ENCODE measurements around the gene BAG5. TPM values are rescaled to one million over a fixed set of nuclear protein-coding genes. Genes with fewer than 3 reads are reported as not detected.

Gene BAG5
- total RNA-seq, 1 donor from 2014 or later: 39.9 TPM

DNA sequence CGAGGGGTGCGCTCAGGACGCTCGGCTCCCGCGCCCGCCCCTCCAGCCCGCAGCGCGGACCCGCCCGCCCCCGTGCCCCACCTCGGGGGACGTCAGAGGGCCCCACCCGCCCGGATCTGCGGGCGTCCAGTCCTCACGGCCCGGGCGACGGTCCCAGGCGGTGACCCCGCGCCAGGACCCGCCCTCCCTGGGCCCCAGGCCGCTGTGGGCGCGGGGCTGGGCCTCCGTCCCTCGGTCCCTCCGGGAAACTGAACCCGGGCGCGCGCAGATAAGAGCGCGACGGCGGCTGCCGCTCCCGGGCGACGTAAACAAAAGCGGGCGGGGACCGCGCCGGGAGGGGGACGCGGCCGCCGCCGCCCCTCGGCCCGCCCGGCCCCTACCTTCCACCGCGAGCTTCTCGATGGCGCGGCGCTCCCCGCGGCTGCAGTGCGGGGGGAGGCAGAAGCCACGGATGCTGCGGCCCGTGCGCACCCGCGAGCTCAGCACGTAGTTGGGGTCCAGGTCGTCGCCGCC, 41.0 kb downstream of the BAG5 start:
- Mint-ChIP-seq H3K4me1 (ENCODE audit: unreplicated experiment) (peaks cover 9% of the 10 kb centered on the region), H3K27ac (ENCODE audit: unreplicated experiment) (no peak overlapping the region), H3K36me3 (ENCODE audit: low read depth, unreplicated experiment) (peaks cover 5% of the 10 kb centered on the region), H3K27me3 (ENCODE audit: unreplicated experiment) (peaks cover 21% of the 10 kb centered on the region), H3K4me3 (ENCODE audit: unreplicated experiment) (no peak overlapping the region), H3K9me3 (ENCODE audit: unreplicated experiment) (no peaks in the 10 kb centered on the region)
- TF ChIP-seq, protein P1, sequence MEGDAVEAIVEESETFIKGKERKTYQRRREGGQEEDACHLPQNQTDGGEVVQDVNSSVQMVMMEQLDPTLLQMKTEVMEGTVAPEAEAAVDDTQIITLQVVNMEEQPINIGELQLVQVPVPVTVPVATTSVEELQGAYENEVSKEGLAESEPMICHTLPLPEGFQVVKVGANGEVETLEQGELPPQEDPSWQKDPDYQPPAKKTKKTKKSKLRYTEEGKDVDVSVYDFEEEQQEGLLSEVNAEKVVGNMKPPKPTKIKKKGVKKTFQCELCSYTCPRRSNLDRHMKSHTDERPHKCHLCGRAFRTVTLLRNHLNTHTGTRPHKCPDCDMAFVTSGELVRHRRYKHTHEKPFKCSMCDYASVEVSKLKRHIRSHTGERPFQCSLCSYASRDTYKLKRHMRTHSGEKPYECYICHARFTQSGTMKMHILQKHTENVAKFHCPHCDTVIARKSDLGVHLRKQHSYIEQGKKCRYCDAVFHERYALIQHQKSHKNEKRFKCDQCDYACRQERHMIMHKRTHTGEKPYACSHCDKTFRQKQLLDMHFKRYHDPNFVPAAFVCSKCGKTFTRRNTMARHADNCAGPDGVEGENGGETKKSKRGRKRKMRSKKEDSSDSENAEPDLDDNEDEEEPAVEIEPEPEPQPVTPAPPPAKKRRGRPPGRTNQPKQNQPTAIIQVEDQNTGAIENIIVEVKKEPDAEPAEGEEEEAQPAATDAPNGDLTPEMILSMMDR (IDR thresholded peaks at IDR 0.05; ENCODE audit: unreplicated experiment): no peak
- DNase-seq (ENCODE audit: low spot score): no peak

DNA sequence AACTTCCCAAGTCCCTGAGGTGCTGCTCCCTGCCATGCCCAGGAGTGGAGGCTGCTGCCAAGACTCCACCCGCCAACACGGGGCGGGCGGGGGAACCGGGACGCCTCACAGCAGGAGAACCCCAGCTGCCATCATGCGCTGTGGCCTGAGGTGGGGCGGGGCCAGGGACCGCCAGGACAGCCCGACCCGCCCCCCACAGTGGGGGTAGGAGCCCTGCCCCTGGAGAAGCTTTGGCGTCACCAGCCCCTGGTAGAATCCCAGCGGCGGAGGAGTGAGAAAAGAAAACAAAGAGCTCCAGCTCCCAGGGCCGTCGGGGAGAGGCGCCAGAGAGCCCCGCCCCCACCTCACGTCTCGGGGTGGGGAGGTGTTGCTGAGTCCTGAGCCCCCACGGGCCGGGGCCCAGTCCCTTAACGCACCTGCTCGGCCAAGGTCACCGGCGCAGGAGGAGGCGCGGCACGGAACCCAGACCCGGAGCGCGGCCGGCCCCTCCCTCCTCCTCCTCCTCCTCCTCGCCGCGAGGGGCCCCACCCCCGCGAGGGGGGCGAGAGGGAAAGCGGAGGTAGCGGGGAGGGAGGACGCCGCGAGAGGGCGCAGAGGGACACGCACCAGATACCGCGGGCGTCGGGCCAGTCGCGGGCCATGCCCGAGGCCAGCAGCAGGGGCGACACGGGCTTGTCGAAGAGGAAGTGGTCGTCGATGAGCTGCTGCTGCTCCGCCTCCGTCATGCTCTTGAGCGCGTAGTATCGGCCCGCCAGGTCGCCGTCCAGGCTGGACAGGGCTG, 41.6 kb downstream of the BAG5 start:
- H3K9me3 Mint-ChIP-seq (ENCODE audit: unreplicated experiment): no peaks in the 10 kb centered on the region
- peaks cover 5% of the 10 kb centered on the region for H3K36me3 Mint-ChIP-seq (ENCODE audit: low read depth, unreplicated experiment)
- DNase-seq (ENCODE audit: low spot score): peak; percentile 68
- peaks cover 21% of the 10 kb centered on the region for H3K27me3 Mint-ChIP-seq (ENCODE audit: unreplicated experiment)
- peaks cover 9% of the 10 kb centered on the region for H3K4me1 Mint-ChIP-seq (ENCODE audit: unreplicated experiment)
- H3K27ac Mint-ChIP-seq (ENCODE audit: unreplicated experiment): no peak overlapping the region
- H3K4me3 Mint-ChIP-seq (ENCODE audit: unreplicated experiment): no peak overlapping the region
- TF ChIP-seq, protein P1 (IDR thresholded peaks at IDR 0.05; ENCODE audit: unreplicated experiment): peak; percentile 37

DNA sequence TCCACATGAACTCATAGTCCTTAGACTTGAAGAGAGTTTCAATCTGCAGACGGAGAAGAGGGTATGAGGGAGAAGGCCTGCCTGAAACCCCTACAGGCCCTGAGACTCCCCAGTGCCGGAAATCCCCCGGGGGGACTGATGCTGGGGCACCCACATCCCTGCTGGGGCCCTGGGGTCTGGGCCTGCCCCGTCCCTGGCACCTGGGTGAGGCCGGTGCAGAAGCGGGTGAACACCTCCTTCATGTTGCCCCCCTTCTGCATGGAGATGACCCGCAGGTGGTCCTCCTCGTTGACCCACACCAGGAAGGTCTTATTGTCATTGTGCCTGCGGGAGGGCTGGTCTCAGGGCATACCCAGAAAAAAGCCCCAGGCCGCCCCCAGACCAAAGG, 42.2 kb downstream of the BAG5 start:
- H3K4me1 Mint-ChIP-seq (ENCODE audit: unreplicated experiment): peaks cover 9% of the 10 kb centered on the region
- TF ChIP-seq, protein P1 (IDR thresholded peaks at IDR 0.05; ENCODE audit: unreplicated experiment): no peak
- H3K27me3 Mint-ChIP-seq (ENCODE audit: unreplicated experiment): peaks cover 19% of the 10 kb centered on the region
- no peak for DNase-seq (ENCODE audit: low spot score)
- H3K9me3 Mint-ChIP-seq (ENCODE audit: unreplicated experiment): no peaks in the 10 kb centered on the region
- peaks cover 5% of the 10 kb centered on the region for H3K36me3 Mint-ChIP-seq (ENCODE audit: low read depth, unreplicated experiment)
- no peak overlapping the region for H3K27ac Mint-ChIP-seq (ENCODE audit: unreplicated experiment)
- H3K4me3 Mint-ChIP-seq (ENCODE audit: unreplicated experiment): no peak overlapping the region

DNA sequence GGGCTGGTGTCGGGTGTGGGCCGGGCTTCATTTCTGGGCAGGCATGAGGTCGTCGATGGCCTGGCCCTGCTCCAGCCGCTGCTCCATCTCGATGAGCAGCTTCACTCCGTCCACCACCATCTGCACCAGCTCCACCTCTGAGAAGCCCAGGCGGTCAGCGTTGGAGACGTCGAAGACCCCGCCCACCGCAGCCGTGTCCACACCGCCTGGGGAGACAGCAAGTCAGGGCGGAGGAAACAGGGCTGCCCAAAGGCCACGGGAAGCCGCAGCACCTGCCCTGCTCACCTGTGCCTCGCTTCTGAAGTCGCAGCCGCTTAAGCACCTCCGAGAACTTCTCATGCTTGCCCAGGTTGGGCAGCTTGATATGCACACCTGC, 42.6 kb downstream of the BAG5 start:
- no peak for DNase-seq (ENCODE audit: low spot score)
- no peaks in the 10 kb centered on the region for H3K9me3 Mint-ChIP-seq (ENCODE audit: unreplicated experiment)
- TF ChIP-seq, protein P1 (IDR thresholded peaks at IDR 0.05; ENCODE audit: unreplicated experiment): no peak
- peaks cover 9% of the 10 kb centered on the region for H3K4me1 Mint-ChIP-seq (ENCODE audit: unreplicated experiment)
- peaks cover 5% of the 10 kb centered on the region for H3K36me3 Mint-ChIP-seq (ENCODE audit: low read depth, unreplicated experiment)
- H3K27ac Mint-ChIP-seq (ENCODE audit: unreplicated experiment): no peak overlapping the region
- peaks cover 18% of the 10 kb centered on the region for H3K27me3 Mint-ChIP-seq (ENCODE audit: unreplicated experiment)
- peak overlapping the region; percentile 12 for H3K4me3 Mint-ChIP-seq (ENCODE audit: unreplicated experiment)
